ENCODE data around the gene ZMYM2.
"Not testable (repeated sequence)": the region's sequence is repeated elsewhere in the genome, so short reads cannot be mapped to it uniquely, and the experiment has no call there.

Gene ZMYM2

DNA sequence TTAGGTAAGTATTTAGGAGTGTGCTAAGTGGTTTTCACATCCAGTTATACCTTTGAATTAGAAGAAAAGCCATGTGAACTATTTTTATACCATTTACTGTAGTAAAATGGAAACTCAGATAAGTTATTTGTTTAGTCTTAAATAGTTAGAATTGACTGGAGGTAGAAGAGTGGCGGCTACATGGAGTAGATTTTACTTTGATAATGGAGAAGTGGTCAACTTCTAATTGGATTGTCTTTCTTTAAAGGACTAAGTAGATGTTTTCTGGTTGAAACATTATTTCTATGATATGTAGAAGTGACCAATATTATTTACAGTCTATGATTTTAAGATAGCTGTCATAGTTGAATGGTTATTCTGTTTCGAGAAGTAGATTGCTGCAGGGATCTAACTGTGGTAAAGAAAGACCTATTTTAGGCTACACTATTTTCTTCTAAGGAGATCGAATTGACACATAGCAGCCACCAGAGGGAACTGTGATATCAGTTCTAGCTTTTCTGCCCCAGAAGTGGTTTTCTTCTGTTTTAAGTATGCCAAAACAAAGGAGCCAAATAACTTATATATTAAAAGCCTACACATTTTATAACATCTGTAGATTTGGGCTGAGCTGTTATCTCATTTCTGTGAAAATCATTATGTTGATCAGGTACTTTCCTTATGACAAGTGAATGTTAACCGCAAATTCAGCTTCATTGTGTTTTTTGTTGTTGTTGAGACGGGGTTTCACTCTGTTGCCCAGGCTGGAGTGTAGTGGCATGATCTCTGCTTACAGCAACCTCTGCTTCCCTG, 26.1 kb downstream of the ZMYM2 start:
- DNase-seq, result no peak

GRCh38 chr13:19985219-19985556, 26.7 kb downstream of the ZMYM2 start:
- DNase-seq, result no peak

GRCh38 chr13:19991531-19991930, 33.0 kb downstream of the ZMYM2 start:
- no peak for DNase-seq

- DNase-seq, result no peak
These were observed 34.5 kb downstream of the ZMYM2 start for GRCh38 chr13:19993024-19993423.

DNA sequence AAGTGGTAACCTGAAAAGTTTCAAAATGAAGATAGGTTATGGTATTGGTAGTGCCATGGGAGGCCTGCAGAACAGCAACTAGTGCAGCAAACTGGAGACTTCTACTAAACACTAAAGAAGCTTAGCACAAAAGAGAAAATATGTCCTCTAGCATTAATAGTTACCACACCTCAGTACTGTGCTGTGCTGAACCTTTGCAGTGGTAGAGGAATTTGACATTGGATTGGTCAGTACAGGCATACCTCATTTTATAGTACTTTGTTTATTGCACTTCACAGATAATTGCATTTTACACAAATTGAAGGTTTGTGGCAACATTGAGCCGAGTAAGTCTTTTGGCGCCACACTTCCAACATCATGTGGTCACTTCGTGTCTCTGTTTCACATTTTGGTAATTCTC, 40.4 kb downstream of the ZMYM2 start:
- no peak for DNase-seq

DNA sequence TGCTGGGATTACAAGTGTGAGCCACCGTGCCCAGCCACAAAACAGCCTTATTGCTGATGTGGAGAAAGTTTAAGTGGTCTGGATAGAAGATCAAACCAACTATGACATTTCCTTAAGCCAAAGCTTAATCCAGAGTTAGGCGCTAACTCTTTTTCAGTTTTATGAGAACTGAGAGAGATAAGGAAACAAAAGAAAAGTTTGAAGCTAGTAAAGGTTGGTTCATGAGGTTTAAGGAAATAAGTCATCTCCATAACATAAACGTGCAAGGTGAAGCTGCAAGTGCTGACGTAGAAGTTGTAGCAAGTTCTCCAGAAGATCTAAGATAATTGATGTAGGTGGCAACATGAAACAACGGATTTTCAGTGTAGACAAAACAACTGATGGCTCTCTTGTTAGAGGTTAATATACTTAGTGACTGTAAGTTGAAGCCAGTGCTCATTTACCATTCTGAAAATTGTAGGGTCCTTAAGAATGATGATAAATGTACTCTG, 41.6 kb downstream of the ZMYM2 start:
- DNase-seq, result no peak

- no peak for DNase-seq
These were observed 43.1 kb downstream of the ZMYM2 start for GRCh38 chr13:20001366-20002190.

DNA sequence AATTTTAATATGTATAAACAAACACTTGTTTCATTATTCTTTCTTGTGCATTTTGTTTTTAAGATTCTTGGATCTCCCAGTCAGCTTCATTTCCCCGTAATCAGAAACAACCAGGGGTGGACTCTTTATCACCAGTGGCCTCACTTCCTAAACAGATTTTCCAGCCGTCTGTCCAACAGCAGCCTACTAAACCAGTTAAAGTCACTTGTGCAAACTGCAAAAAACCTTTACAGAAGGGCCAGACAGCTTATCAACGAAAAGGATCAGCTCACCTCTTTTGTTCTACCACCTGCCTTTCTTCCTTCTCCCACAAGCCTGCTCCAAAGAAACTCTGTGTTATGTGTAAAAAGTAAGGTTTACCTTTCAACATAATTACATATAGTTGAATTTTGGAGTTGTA, 44.3 kb downstream of the ZMYM2 start:
- no peak for DNase-seq

DNA sequence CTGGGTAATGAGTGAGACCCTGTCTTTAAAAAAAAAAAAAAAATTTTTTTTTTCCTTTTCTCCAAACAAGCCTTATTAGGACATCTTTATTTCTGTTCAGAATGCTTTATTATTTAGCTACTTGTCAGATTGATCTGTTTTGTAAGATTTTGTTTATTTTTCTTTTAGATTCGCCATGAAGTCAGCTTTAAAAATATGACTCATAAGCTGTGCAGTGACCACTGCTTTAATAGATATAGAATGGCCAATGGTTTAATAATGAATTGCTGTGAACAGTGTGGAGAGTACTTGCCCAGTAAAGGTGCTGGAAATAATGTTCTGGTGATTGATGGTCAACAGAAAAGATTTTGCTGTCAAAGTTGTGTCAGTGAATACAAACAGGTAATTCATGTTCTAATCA, 47.7 kb downstream of the ZMYM2 start:
- DNase-seq, result no peak

DNA sequence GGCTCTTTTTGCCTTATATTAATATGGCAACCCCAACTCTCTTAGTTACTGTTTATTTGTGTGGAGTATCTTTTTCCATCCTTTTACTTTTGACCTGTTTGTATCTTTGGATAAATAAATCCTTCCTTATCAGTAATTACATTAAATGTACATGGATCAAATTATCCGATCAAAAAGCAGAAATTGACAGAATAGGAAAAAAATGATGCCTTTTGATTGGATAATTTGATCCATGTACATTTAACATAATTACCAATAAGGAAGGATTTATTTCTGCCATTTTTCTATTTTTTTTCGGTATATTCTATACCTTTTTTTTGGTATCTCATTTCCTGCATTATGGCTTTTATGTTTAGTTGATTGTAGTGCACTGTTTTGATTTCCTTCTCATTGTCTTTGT, 57.2 kb downstream of the ZMYM2 start:
- no peak for DNase-seq

DNA sequence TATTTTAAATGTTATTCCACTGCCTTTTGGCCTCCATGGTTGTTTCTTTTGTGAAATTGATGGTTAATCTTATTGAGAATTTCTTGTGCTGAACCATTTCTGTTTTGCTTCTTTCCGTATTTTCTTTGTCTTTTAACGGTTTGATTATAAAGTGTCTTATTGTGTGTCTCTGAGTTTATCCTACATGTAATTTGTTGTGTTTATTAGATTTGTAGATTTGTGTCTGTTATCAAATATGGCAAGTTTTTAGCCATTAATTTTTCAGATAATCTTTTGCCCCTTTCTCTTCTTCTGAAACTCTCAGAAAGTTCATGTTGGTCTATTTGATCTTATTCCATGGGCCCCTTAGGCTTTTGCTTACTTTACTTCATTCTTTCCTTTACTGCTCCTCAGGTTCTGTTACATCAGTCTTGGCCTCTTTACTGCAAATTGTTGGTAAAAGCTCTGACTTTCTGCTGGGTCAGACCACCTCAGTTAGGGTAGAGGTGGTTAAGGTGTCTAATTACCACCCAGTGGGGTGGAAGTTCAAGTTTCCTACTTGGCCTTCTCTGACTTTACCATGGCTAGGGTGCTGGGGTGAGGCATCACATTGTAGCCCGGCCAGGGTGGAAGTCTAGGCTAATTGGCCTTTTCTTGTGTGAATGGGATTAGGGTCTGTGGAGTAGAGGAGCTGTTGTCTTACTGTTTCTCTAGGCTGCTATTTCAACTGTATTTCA, 58.3 kb downstream of the ZMYM2 start:
- DNase-seq, result no peak

DNA sequence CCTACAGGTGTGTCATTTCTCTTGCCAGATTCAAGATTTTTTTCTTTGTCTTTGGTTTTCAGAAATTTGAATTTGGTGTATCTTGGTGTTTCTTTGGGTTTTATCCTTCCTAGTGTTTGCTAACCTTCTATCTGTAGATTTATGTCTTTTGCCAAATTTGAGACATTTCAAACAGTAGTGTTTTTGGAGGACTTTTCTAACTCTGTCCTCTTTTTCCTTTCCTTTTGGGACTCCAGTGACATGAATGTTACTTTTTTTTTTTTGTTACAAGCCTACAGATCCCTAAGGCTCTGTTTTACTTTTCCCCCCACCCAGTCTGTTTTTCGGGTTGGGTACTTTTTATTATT, 58.8 kb downstream of the ZMYM2 start:
- DNase-seq, result no peak

- DNase-seq, result no peak
These were observed 60.5 kb downstream of the ZMYM2 start for GRCh38 chr13:20019043-20019442.

- no peak for DNase-seq
These were observed 66.2 kb downstream of the ZMYM2 start for GRCh38 chr13:20024702-20025101.

GRCh38 chr13:20028953-20029352, 70.4 kb downstream of the ZMYM2 start:
- DNase-seq, result no peak

- no peak for DNase-seq
These were observed 75.0 kb downstream of the ZMYM2 start for GRCh38 chr13:20033486-20033885.

- no peak for DNase-seq
These were observed 76.6 kb downstream of the ZMYM2 start for GRCh38 chr13:20035130-20035529.

DNA sequence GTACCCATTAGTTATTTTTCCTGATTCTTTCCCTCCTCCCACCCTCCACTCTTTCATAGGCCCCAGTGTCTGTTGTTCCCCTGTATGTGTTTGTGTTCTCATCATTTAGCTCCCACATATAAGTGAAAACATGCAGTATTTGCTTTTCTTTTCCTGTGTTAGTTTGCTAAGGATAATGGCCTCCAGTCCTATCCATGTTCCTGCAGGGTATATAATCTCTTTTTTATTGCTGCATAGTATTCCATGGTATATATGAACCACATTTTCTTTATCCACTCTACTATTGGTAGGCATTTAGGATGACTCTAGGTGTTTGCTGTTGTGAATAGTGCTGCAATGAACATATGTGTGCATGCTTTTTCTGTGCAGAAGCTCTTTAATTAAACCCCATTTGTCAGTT, 79.4 kb downstream of the ZMYM2 start:
- DNase-seq, result no peak

- not testable (repeated sequence) for DNase-seq
These were observed 84.1 kb downstream of the ZMYM2 start for GRCh38 chr13:20042603-20043002.

- no peak for DNase-seq
These were observed 84.8 kb downstream of the ZMYM2 start for GRCh38 chr13:20043207-20043925.

GRCh38 chr13:20044086-20044485, 85.6 kb downstream of the ZMYM2 start:
- DNase-seq, result no peak

- no peak for DNase-seq
These were observed 87.5 kb downstream of the ZMYM2 start for GRCh38 chr13:20045950-20046548.
